GM18868 (cell line): ENCODE data around the gene SRBD1.

Experiments used
- ATAC-seq: cut with Tn5 transposase; IDR thresholded peaks from one replicate; pipeline ENCODE4 v1.9.1; 2021; ENCODE audit warnings: mild to moderate bottlenecking, moderate library complexity; ENCODE audit not compliant: unreplicated experiment

SRBD1 gene

DNA sequence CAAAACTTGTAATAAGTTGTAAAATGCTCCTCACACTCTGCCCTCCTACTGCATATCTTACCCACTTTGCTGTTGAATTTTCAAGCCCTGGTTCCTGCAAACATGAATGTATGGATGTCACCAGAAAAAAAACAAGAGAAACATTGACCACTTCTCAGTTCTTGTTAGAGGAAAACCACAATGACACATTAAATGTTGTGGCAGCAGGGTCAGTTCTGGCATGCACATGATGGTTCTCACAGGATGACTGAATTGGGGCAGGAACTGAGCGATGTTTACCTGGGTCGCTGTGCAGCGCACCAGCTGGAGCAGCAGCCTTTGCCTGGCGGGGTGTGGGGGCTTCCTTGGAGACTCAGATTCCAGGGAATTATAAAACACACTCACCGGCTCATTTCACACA, 26.4 kb upstream of the SRBD1 start:
- no peak for ATAC-seq

DNA sequence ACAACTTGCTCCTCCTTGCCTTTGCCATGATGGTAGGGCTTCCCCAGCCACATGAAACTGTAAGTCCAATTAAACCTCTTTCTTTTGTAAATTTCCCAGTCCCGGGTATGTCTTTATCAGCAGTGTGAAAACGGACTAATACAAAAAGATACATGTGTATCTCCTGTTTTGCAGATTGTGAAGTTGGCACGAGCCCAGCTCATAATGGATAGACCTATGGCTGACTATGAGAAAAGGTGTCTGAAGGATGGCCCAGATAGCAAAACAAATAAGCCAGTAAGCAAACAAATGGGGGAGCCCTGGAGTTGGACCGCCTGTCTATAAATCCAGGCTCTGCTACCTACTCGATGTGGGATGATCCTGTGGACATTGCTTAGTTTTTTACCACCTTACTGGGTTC, 24.9 kb upstream of the SRBD1 start:
- no peak for ATAC-seq

DNA sequence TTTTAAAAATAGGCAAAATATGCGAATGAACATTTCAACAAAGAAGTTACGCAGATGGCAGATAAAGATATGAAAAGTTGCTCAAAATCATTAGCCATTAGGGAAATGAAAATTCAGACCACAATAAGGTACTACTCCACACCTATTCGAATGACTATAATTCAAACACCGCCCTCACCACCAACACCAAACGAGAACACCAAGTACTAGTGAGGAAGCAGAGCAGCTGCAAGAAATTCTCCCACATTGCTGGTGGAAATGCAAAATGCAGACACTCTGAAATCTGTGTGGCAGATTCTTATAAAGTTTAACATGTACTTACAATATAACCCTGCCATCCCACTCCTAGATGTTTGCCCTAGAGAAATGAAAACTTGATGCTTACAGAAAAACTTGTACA, 23.2 kb upstream of the SRBD1 start:
- ATAC-seq = no peak

DNA sequence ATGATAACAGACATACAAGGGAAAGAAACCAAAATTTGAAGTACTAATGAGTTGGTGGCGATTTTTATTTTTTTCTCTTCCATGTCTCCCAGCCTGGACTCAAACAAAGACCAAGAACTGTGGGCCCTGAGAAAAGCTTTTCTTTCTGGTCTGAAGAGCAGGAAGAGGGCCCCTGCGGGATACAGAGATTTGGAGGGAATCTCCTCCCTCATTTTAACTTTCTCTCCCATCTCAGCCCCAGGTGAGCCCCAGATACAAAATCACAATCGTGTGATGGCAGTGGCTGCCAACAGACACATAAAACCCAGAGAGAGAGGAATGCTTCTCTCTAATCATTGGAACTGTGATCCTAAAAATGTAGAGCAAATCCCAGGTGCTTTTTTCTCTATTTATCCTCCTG, 20.9 kb upstream of the SRBD1 start:
- no peak for ATAC-seq

DNA sequence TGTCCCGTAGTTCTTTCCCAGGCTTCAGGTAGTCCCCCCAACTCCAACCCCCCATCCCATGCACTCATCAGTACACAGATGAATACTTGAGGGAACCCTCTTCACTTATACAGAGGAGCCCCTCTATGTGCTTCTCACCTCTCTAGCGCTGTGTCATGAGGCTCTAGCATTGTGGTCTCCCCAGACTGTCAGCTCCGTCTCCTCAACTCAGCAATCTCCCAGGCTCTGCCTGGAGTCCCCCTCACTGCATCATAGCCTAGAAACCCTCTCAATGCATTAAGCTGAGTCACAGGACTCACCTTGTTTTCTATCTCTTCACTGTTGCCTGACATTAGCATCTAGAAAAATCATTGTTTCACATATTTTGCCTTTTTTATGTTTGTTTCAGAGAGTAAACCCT, 20.3 kb upstream of the SRBD1 start:
- no peak for ATAC-seq

DNA sequence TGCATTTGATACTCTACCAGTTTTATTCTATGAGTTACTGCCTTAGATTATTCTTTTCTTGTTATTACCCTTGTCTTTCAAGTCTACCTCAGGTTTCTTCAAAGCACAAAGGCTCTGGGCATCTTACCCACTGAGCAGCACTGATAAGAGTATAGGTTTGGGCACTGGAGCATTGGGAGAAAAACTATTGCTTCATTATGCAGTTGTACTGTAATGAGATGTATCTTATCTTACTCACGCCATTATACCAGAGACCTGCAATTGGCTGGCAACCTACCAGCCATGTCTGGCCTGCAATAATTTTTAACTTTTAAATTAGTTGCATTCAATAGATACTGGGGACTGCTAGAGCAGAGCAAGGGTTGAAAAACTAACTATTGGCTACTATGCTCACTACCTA, 18.9 kb upstream of the SRBD1 start:
- ATAC-seq = no peak

DNA sequence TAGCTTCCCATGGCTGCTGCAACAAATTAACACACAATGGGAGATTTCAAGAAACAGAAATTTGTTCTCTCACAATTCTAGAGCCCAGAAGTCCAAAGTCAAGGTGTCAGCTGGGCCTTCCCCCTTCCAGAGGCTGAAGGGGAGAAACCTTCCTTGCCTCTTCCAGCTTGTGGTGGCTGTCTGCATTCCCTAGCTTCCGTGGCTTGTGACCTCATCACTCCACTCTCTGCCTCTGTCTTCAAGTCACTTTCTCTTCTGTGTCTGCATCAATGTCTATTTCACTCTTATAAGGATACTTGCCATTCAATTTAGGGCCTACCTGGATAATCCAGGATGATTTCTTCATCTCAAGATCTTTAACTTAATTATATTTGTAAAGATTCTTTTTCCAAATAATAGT, 16.8 kb upstream of the SRBD1 start:
- no peak for ATAC-seq

DNA sequence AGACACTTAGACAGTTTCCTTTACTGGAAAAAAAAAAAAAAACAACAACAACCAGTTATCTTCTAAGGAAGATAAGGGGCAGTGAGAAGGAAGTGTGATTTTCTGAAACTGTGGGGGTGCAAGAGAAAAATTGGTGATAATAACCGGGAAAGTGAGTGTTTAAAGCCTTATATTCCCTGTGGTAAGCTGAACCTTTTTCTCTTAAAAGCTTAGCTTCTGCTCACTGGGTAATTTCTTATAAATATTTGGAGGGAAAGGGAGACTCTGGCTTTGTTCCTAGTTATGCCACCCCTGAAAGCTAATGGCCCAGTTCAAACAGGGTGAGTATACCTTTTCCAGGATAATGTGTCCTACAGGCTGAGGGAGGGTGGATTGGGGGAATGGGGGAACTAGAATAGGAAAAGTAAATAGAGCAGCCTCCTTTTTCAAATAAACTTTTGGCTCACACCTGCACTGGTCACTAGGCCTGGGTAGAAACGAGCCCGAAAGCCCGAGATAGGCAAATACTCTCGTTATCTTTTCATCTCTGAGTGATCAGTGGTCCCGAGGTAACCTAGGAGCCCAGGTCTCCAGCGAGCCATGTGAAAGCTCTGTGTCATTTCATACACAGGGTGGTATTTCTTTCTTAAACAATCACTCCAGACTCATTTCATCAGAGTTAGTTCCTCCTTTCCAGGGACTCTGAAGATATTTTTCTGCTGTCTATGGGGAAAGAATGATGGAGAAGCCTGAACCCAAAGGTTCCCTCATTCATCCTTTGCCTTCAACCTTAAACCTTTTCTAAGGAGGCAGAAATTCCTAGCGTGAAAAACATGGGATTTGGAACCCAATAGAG, 15.5 kb upstream of the SRBD1 start:
- ATAC-seq = no peak

DNA sequence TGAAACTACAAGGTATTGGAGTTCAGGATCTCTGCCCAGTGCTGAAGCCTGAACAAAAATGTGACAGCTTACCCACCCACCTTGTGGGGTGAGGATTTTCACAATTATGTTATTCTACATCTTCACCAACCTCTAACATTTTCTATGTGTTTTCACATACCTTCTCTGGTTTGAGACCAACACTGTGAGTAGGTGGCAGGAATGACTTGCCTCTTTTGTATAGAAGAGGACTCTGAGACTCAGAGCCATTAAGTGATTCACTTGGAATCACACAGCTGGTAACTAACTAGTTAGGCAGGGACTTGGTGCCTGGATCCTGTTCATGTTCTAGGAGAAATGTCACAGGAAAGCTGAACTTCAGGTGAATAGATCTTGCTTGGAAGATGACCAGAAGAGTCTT, 14.8 kb upstream of the SRBD1 start:
- no peak for ATAC-seq

DNA sequence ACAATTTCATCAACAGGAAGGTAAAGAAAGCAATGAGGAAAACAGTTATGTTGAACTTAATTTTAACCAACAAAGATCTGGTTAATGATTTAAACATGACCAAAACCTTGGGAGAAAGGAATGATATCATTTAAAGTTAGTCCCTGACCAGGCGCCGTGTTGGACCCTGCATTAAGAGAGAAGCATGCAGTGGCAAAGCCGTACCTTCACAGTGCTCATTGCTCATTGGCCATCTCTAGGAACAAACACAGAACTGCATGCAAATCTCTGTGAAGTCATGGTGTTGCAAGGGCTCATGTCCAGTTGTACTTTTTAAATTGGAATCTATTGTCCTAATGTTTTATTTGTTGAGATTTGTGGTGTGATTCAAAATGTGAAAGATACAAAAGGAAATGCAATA, 12.0 kb upstream of the SRBD1 start:
- ATAC-seq = no peak

DNA sequence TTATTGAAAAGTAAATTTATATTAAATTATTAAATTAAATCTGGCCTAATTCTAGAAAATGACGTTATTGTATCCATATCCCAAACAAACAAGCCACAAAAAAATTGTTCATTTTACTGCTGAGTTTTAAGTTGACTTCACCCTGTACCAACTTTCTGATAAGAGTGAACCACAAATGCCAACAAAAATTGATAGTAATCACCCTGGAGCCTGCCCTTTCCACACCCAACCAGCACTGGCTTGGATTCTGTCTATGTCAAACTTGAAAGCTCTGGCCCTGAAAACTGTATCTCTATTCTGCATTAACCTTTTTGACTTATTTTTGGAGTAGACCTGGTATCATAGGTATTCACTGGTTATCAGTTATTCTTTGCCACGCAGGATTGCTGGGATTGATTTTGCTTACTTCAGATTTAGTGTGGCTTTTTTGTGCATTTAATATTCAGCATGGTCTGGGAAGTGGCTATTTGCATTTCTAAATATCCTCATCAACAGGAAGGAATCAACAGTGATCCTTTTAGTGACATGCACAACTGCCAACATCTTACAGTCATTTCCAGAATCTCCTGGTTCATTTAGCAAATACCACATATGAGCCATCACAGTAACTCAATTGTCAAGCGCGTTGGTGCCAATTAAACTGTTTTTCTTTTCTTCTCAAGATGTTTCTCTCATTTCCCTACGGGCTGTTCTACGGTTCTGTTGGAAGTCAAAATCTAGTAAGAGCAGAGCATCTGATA, 11.4 kb upstream of the SRBD1 start:
- ATAC-seq = no peak

DNA sequence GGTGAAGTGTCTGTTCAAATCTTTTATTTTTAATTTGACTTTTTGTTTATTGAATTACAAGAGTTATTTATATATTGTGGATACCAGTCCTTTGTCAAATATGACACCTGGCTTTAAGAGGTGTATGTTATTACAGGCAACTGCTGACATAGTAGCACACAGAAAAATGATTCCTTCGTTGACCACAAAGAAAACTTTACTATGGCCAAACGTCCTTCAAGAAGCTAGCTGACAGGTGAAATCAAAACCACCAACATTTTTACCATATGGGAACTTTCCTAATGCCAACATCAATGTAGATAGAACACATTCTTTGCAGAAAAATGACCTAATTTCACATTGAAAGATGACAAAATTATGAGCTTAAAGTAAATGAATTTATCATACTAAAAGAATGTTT, 6.4 kb upstream of the SRBD1 start:
- ATAC-seq = no peak

DNA sequence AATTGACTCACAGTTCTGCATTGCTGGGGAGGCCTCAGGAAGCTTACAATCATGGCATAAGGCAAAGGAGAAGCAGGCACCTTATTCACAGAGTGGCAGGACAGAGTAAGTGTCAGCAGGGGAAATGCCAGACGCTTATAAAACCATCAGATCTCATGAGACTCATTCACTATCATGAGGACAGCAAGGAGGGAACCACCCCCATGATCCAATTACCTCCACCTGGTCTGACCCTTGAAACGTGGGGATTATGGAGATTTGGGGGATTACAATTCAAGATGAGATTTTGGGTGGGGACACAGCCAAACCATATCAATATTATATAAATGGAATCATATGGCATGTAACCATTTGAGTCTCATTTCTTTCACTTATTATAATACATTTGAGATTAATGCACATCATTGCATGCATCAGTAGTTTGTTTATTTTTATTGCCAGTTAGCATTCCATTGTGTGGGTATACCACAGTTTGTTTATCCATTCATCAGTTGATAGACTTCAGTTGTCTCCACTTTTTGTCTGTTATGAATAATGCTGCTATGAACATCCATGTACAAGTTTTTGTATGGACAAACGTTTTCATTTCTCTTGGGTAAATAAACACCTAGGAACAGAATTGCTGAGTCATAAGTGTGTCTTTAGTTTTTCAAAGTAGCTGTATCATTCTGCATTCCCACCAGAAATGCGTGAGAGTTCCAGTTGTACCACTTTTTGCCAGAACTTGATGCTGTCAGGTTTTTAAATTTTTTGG, 5.8 kb upstream of the SRBD1 start:
- ATAC-seq = no peak

DNA sequence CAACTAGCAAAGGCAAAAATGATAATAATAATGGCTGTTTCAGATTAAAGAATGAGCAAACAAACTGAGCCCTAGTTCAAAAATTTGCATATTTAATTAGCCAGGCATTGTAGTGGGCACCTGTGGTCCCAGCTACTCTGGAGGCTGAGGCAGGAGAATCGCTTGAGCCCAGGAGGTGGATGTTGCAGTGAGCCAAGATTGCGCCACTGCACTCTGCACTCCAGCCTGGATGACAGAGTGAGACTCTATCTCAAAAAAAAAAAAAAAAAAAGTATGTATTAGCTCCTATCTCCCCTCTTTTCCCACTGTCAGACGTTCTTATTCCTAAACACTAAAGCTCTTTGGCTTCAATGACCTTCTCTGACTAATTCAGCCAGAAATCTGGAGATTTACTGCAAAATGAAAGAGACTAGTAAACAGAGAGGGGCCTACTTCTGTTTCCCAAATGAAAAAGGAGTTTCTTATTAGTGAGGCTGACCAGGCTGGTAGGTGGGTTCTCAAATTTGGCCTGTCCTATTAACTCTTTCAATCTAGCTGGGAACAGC, 3.9 kb upstream of the SRBD1 start:
- no peak for ATAC-seq

DNA sequence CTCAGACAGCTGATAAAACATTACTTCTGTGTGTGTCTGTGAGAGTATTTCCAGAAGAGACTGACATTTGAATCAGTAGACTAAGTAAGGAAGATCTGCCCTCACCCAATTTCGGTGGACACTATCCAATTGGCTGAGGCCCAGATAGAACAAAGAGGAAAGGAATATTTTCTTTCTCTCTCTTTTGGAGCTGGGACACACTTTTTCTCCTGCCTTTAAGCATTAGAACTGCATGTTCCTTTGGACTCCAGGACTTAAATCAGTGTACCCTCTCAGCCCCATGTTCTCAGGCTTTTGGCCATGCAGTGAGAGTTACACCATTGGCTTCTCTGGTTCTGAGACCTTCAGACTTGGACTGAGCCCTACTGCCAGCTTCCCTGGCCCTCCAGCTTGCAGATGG, 3.3 kb upstream of the SRBD1 start:
- ATAC-seq = no peak

DNA sequence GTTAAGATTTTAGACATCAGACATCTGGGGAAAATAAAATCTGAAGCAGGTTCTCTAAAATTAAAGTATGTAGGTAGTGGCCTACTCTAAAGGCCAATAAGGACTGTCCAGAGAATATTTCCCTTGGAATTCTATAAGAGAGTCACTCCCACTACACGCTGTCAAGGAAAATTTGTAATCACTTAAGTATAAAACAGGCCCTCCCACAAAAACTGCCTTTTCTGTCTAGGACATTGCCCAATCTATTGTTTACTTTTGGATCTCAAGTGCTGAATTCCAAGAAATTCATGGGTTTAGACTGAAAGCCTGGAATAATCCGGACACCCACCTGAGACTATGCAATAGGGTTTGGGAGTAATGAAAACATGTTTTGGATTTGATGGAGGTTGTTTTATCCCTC, 1.7 kb upstream of the SRBD1 start:
- no peak for ATAC-seq

DNA sequence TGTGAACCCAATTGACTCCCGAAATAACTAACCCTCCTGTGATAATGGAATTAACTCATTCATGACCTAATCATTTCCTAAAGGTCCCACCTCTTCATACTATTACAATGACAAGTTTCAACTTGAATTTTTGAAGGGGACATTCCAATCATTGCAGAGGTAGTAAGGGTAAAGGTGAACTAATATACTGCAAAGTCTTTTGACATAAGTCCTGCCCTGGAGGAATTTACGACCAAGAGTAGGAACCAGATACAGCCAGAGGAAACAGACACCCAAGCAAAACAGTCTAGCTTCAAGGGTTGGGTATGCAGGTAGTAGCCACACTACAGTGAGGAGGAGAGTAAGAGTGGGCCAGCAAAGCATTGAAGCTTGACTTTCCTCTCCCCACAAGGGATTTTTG, 1.2 kb upstream of the SRBD1 start:
- ATAC-seq = no peak

DNA sequence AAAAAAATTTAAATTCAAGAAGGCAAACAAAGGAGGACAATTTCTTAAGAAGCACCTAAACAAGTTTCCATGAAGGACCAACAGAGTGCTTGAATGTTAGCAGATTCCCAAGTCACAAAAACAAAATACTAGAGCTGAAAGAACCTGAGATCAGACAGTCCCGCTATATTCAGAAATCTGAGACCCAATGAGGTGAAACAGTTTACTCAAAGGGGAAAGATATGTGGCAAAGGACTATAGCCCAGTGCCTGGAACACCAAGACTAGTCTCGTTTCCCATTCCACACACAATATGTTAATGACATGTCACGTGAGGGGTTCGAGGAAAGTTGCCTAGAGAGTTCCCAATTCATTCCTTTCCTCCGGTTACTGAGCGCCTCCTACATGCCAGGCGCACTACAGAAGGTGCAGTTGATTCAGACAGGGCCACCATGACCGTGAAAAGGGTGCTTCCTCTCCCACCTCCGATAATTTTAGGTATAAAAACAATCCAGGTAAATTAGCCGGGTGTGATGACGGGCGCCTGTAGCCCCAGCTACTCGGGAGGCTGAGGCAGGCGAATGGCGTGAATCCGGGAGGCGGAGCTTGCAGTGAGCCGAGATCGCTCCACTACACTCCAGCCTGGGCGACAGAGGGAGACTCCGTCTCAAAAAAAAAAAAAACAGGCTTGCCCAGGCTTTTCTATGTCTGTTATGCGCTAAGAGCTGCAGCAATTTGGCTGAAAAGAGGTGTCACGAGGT, 617 bp downstream of the SRBD1 start:
- peak; percentile 49 for ATAC-seq

DNA sequence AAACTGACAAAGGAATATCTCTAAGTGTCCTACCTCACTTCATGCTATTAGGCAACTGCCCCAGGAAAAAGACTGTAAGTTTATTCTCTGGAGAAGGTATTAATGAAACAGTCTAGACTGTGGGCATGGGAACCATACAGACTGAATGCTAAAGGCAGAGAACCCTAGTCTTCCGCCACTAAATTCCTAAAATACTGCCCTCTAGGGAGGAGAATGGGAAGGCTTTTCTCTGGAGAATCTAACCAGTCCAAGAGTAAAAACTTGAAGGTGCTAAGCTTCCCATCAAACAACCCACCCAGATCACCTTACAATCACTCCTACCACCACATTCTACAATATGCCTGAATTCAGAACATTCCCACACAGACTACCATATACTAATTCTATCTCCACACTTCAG, 3.4 kb downstream of the SRBD1 start:
- ATAC-seq = no peak

DNA sequence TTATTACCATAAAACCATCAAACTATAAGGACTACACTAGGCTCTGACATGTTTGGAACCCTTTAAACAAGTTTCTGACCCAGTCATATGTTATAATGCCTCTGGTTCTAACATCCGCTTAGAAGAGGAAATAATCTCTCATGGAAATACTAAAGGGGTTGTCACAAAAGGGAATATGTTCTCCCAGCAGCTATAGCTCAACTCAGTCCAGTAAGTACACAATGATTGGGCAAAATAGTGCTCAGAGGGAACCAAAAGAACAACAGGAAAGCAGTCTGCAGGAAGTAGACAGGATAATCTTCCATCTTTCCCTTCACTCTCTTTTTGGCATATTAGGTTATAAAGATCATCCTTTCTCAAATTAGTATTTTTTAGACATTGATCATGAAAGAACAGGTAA, 4.3 kb downstream of the SRBD1 start:
- ATAC-seq = no peak

DNA sequence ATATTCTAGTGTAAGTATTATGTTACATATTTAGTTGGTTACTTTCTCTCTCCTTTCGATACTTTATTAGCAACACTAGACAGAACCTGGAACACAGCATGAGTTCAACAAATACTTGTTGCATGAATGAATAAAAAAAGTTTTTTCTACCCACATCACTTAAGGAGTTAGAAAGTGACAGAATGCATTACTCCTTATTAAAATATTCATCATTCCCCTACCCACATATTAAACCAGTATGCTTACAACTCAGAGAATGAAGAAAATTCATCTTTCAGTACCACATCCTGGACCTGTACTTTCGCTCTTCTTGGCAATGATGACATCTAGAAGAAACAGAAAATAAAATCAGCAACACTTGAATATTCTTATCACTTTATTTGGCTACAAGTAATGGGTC, 6.0 kb downstream of the SRBD1 start:
- no peak for ATAC-seq
